Activated CD4-positive, alpha-beta T cell treated with anti-CD3 and anti-CD28 coated beads for 4 hours (primary cell): ENCODE results near the gene TCP11.

Experiments used
- DNase-seq, 2 donors: peaks; one replicate each; pipeline ENCODE4 v3.0.0-alpha.2; 2020

TCP11 gene

DNA sequence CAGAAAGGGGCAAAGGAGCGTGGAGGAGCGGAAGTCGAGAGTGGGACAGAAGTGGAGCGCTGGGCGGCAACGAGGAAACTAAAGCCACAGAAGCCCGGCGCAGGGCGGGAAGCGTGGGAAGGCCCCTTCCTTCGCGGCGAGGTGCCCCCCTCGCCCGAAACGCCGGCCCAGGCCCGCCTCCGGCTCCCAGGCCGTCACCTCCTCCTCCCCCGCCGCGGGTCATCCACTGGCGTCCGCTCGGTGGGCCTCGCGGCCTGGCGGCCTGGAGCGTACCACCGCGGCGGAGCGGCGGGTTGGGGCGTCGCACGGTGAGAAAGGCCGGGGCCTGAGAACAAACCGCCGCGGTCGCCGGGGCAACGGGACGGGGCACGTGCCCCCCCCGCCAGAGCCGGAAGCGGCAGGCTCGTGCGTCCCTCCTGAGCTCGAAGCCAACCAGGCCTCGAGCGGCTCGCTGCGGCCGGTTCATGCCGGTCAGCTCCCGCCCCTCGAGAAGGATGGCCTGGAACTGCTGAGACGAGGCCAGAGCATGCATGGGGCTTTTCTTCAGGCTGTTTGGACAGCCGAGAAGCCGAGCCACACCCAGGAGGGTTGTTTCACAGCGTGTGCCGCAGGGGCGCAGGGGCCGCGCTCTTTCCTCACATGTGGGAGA, at the start of gene TCP11:
Gene TCP11 (minus strand): TSS at position 333 of the 649 bp plus-strand sequence. CDS start 469 bp downstream, outside the sequence.
- DNase-seq, result peak in 1 of 2 donors; percentile 11

DNA sequence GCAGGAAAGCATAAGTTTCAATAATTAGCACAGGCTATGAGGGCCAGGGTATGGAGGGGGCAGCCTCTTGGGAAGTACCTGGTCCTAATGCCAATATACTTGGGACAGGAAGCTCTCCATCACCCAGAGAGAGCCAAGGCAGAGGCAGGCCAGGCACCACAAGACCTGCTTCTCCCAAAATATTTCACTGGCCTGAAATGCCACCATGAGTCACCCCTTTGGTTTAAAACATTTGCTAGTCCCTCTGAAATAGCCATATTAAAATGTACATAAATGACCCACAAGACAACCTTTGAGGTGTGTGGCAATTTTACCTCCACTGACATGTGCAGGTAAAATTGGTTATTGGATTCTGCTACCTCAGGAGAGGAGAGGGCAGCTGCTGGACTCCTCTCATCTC, 49.2 kb upstream of the TCP11 start:
- no peak for DNase-seq

DNA sequence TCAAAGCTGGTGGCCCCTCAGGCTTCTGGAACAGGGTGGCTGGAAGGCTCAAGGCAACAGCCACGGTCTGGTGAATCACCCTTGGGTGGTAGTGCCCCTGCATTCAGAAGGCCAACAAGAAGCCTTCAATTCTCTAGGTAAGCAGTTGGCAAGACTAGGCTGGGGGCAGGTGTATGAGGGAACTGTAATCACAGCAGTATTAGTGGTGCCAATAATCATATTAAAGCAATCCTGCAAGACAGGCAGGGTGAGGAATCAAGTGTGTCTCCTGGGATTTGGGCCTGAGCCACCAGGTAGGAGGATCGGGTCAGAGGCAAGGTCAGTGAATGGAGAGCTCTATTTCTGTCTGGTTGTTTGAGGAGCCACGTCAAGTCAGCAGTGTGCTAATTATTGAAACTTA, 47.7 kb upstream of the TCP11 start:
- DNase-seq, result no peak

DNA sequence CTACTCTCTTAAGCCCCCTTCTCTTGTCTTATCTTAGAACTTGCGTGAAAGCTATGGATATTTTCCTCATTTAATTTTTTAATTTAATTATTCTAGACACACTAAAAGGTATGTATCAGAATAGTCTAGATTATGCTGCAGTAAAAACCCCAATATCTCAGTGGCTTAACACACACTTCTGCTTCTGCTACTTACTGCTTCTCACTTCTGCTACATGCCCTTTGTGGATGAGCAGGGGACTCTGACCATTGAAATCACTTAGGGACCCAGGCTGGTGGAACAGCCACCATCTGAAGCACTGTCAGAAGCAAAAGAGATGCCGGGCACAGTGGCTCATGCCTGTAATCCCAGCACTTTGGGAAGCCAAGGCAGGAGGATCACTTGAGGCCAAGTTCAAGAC, 45.4 kb upstream of the TCP11 start:
- no peak for DNase-seq

DNA sequence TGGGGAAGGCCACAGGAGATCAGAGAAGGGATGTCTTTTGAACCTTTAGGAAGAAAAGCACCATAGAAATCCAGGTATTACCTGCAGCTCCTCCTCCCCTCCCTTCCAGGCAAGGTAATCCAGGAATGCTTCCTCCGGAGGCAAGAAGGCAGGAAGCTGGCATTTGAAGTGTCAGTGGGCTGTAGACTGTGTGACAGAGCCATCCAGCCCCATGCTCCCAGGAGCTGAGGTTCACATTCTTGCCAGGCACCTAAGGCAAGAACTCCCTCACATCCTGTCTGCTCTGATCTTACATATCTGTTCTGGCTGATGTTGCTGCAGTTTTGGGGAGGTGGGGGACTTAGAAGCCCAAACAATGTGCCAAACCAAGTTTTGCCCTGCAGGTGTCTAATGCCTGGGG, 44.8 kb upstream of the TCP11 start:
- no peak for DNase-seq

DNA sequence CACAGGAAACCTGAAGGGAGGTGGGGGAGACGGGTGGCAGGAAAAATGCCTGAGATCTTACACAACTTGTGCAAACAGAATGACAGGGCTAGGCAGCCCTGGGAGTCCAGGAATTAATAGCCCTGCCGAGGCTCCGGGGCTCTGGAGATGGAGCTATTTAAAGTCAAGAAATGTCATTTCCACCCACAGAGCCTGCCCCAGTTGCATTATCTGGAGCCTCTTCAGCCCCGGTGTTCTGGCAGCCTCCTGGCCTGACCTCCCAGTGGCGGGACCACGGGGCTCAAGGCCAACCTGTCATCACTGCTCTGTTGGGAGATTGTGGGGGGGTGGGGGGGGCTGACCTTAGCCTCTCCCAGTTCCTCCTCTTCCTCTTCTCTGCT, 44.2 kb upstream of the TCP11 start:
- no peak for DNase-seq

DNA sequence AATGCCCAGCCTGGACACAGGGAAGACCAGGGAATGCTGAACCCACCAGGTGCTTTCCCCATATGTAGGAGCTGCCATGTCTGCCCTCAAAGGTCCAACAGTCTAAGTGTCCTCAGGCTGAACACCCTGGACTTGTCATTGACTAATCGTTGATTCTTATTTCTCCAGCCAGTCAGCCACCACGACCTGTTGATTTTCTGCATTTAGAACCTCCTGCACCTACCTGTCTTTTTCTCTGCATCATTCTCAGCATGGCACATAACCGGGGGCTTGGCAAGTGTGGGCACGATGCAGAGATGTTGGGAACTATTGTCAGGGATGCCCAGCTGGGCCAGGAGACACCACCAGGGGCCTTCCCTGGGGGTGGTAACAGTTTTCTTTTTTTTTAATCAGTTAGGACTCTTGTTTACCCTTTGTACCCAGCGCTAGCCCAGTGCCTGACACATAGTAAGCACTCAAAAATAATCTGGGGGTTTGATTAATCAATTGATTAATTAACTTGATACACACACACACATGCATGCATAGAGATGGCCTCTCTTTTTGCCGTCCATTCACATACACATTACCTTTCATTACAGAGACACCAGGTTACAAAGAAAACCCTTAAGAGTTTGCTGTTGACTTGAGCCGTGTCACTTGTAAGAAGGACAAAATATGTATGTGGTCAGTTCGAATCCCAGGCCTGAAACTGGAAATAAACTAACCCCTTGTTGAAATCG, 43.6 kb upstream of the TCP11 start:
- no peak for DNase-seq

DNA sequence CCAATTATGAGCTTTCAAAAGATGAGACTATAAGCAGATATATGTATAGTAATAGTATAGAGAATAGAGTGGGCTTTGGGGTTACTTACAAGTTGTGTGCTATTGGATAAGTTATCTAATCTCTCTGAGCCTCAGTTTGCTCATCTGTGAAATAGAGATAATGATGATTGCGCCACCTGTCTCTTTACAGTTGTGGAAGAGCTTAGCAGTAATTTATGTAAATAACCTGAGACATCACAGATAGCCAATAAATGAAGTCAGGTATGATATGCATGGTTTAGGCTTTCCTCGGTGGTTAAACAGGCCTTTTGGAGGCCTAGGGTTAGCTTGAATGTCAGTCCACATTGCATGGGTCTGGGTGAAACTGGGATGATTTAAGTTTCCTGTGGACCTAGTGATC, 42.8 kb upstream of the TCP11 start:
- DNase-seq, result no peak

DNA sequence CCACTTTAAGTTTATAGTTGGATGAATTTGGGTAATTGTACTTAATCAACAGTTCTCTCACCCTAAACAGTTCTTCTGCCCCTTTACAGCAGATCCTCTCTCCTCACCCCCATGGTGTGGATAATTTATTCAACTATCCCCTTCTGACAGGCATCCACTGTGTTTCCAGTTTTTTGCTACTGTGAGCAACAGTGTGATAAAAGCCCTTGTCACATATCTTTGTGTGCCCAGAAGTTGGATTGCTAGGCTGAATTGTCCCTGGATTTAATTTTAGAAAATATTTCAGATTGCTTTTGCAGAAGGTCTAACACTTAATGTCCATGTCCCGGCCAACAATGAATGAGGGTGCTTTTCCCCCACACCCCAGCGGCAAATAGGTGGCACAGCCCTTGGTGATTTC, 42.1 kb upstream of the TCP11 start:
- no peak for DNase-seq

DNA sequence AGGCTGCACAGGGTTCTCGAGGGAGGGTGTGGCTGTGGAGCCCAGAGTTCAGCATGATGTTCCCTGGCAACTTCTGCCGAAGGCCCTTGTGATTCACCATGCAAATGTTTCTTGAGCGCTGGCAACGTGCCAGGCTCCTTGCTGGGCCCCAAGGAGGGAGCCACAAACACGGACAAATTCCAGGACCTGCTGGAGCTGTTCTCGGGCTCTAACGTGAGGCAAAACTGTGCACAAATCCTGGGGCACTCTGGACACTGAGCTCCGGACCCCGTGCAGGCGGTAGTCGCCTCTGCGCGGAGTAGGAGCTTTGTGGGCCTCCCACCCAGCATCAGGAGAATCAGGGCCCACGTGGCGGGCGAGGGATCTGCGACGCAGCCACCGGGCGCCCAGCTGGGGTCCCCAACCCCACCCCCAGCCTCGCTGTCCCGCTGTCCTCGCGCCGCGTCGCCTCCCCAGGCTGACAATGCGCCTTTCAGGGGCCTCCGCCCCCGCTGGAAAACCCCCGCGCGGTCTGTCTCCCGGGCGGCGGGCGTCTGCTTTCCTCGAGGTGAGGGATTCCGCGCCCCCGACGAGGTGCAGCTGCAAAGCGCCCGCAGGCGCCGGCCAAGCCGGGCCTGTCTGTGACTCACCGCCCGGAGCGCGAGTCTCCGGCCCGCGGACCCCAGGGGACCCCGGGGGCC, 40.9 kb upstream of the TCP11 start:
- DNase-seq, result no peak

DNA sequence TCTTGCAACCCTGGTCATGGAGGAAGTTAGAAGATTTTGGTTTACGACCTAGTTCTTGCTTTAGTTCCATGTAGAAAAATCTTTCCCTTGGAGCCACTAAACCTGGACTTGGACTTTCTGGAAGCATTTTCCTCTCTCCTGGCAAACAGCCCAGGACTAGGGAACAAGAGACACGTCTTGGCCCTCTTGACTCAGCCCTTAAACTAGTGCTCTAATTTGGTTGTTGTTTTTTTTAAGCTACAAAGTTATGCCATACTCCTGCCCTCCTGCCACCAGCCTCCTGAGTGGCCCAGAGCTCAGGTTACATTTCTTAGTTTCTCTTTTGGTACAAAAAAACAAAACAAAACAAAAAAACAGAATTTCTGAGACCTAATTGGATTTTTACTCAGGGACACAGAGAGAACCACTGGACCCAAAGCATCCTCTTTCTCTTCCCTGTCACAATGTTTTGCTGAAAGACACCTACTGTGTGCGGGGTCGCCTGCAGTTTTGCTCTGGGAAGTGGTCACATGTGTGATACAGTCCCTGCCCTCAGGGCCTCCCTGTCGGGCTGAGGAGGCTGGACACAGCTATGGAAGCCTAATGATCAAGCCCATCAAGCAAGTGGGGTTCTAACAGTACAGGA, 40.3 kb upstream of the TCP11 start:
- no peak for DNase-seq

DNA sequence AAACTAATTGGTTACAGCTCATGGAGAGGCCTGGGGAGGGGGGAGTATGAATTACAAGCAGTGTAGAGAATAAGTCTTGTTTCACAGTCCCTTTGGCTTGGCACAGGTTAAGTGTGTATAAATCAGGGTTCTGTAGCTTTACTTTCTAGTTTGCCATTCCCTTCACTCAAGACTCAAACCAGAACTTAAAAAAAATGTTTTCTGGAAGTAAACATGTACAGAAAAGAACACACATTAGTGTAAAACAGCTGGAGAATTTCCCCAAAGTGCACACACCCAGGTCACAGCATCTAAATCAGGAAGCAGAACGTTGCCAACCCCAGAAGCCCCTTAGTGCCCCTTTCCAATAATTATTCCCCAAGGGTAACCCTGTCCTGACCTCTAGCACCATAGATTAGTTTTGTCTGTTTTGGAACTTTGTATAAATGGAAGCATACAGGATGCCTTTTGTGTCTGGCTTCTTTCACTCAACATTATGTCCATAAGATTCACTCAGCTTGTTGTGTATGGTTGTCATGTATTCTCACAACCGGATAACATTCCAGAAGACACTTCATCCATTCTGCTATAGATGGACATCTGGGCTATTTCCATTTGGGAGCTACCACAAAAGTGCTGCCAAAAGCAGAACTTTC, 38.9 kb upstream of the TCP11 start:
- DNase-seq, result no peak

DNA sequence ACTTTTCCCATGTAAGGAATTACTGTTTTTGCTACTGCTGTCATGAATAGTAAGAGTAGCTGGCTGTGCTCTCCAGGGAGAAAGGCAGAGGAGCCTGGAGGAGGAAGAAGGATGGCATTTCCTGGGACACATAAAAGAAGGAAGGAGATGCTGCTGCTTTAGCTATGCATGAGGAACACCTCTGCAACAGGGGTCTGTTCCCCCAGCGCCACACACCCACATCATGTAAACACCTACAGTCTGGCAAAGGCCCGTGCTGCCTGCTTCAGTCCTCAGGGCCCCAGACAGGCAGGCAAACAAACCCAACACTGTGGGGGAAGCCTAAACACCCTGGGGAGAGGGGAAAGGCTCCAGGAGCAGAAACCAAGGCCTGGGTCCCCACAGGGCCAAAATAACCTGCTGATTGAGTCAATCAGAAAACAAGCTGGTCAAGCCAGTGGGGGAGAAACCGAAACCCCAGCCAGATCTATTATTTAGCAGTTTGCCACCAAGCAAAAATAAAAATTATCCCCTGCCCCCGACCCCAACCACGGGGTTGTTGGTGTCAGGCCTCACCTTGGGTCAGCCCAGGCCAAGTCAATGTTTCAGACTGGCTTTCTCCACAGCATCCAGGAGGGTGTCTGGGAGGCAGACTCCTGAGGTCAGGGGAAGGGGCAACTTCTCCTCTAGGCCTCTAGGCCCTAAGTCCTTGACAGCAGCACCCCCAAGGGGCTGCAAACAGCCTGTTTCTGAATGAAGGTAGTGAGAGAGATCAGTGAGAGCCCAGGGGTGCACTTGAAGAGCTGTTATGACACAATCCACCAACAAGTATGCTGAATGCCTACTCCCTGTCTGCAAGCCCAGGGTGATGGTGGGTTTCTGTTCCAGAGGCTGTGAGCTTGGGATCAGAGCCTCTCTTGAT, 38.0 kb upstream of the TCP11 start:
- DNase-seq, result no peak

DNA sequence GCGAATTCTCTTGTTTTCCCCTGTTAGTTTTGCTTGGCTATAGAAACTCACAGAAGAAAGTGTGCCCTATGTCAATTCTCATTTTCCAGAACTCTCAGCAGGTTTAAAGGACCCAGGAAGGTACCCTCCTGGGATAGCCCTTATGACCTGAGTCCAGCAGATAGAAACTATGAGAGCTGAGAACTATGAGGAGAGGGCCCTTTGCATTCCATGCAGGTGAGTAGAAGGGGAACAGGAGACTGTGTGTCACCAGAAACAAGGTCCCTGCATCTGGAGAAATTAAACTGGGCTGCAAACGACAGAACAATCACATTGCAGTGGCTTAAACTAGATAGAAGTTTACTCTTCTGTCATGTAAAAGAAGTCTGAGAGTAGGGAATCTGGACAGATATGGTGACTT, 36.9 kb upstream of the TCP11 start:
- DNase-seq, result no peak

DNA sequence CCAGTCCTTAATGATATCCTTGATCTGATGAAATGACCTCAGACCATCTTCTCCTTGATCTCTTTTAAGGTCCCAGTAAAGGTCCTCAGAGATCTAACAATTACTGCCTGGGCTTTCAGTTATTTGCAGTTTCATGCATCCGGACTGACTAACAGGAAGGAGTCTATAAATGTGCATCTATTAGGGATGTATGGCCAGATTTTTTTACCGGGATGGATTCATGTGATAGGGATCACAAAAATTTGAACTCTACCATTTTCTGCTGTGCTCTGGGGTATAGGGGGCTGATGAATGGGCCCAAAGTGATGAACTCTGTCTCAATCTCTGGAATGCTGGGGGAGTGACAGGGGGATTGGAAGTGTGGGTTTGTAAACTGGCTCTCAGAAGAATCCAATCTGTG, 36.5 kb upstream of the TCP11 start:
- DNase-seq, result no peak

DNA sequence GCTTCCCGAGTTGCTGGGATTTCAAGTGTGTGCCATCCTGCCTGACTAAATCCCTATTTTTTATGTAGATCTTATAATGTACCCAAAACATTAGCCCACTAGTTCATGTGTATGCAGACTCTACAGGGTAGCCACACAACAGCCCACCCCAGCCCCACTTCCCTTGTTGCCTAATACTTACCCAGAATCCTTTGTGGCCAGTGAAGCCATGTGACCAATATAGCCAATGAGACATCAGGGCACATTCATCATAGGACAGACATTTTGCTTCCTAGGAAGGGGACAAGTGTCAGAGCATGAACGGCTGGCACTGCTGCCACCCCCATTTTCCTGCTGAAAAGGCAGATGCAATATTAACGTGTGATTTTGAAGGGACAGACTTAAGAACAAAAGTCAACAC, 36.0 kb upstream of the TCP11 start:
- no peak for DNase-seq

DNA sequence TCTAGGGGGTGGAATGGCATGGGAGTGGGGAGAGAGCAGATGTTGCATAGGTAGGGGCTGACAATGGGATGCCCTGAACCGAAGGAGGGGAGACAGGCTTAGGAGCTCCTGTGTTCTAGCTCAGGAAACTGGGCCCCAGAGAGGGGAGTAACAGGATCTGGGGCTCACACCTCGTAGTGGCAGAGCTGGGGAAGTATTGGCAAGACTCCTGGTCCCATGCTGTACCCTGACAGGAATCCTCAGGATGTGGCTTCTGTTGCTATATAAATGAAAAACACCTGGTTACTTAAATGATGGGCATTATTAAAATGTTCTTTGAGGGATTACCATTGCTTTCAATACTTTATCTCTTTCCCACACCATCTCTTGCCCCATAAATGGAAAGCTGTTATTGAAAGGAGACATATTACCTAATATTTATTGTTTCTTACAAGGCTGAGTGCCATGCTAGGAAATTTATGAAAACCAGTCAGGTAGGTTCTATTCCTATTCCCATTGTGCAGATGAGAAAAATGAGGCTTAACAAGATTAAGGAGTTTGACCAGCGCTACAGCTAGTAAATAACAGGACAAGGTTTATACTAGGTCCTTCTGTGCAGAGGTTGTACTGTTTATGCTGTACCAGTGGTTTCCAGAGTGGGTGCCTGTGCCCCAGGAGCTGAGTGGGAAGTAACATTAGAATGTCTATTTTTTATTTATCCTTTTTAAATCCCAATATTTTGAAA, 35.3 kb upstream of the TCP11 start:
- no peak for DNase-seq

DNA sequence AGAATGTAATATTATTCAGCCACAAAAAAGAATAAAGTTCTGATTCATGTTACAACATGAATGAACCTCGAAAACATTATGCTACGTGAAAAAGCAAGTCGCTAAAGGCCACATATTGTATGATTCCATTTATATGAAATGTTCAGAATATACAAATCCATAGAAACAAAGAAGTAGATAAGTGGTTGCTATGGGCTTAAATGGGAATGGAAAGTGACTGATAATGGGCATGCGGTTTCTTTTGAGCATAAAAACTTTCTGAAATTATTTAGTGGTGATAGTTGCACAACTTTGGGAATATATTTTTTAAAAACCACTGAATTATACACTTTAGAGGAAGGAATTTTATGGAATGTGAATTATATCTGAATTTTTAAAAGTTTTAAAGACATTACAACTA, 33.4 kb upstream of the TCP11 start:
- no peak for DNase-seq

DNA sequence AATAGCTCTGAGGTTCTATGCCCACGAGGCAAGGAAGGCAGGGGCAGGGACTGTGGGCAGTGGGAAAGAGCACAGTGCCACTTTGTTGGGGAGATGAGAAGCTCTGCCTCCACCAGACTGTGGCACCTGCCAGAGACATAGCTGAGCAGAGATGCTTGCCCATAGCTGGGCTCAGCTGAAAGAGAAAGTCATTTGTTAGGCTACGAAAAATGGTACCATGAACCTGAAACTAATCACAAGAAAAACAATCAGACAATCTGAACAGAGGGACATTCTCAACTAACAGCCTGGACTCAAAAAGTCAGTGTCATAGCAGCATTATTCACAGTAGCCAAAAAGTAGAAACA, 32.9 kb upstream of the TCP11 start:
- no peak for DNase-seq

DNA sequence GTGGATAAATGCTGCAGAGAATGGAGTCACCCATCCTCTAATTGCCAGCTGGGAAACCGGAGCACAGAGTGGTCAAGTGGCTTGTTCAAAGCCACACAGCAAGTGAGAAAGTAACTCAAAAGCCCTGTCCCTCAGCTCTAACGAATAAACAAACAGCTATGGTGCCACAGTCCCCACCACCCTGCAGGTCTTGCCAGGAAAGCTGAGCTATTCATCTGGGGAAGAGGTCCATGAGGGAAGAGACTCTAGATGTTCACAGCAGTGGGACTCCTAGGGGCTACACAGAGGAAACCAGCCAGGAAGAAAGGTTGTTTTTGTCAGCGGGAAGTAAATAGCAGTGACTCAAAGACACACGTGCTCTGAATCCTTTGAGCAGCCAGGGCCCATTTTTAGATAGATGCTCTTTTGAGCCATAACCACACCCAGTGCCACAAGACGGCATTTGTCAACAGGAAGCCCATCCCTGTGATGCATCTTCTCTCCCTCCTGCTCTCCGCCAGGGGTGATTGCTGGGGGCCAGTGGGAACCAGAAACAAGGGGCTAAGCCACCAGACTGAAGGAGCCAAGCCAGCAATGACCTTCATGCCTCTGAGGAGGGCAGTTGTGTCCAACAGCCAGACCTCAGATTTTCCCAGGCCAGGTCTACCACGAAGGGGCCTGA, 32.4 kb upstream of the TCP11 start:
- DNase-seq, result no peak

DNA sequence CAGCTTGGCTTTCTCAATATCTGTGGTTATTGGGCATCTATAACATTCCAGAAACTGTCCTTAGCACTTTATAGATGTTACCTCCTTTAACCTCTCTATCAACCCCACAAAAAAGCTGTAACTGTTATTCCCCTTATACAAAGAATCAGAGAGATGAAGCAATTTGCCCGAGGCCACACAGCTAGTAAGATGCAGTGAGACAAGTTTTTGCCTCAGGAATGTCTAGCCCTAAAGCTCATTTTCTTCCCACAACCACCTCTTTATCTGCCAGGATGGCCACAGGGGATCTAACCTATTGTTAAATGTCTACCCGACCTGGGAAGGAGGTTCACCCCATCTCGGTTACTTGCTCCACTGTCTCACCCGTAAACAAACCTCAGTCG, 31.9 kb upstream of the TCP11 start:
- DNase-seq, result no peak
